GM12891 (cell line): Measurements from ENCODE around the gene CDK6.

ENCODE experiments used
- DNase-seq: peaks from one replicate; pipeline ENCODE4 v3.0.0; 2011; ENCODE audit warnings: low spot score; ENCODE audit not compliant: insufficient read length
- FAIRE-seq: peaks from 2 replicates; lab custom pipeline; 2011; peaks lifted over from hg19 to GRCh38; lab: Jason Lieb, UNC
- PAX5 ChIP-seq: IDR thresholded peaks from 2 replicates; pipeline ENCODE4 v1.6.1; 2011; ENCODE audit warnings: low read length, moderate library complexity, mild to moderate bottlenecking; ENCODE audit not compliant: insufficient read depth, severe bottlenecking
- POLR2A ChIP-seq: IDR thresholded peaks from 2 replicates; pipeline ENCODE4 v1.6.1; 2011; ENCODE audit warnings: low read depth, low read length, control low read depth
- POLR2AphosphoS5 ChIP-seq: IDR thresholded peaks from 2 replicates; pipeline ENCODE4 v1.6.1; 2011; ENCODE audit warnings: low read depth, low read length, control low read depth
- POU2F2 ChIP-seq: IDR thresholded peaks from 2 replicates; pipeline ENCODE4 v1.6.1; 2011; ENCODE audit warnings: low read depth, mild to moderate bottlenecking, control low read depth, low read length, moderate library complexity
- SPI1 ChIP-seq: IDR thresholded peaks from 2 replicates; pipeline ENCODE4 v1.6.1; 2011; ENCODE audit warnings: low read depth, low read length, control low read depth
- TAF1 ChIP-seq: IDR thresholded peaks from 2 replicates; pipeline ENCODE4 v1.6.1; 2011; ENCODE audit warnings: low read depth, low read length, control low read depth

The CDK6 gene

GRCh38 chr7:92621561-92622023 lies 214.8 kb downstream of the CDK6 start:
- TF ChIP-seq PAX5 (peak; percentile 91), POLR2AphosphoS5 (no peak)
- DNase-seq (no peak), FAIRE-seq (no peak)

- FAIRE-seq (peak; percentile 95), DNase-seq (no peak)
- no peak for TF ChIP-seq PAX5
- TF ChIP-seq POU2F2 = no peak
- TF ChIP-seq TAF1 = no peak
- peak; percentile 37 for TF ChIP-seq SPI1
- TF ChIP-seq POLR2AphosphoS5 = no peak
- no peak for TF ChIP-seq POLR2A
Measured at GRCh38 chr7:92621026-92621540, 215.3 kb downstream of the CDK6 start.

- DNase-seq (no peak), FAIRE-seq (no peak)
- no peak for TF ChIP-seq POU2F2
- TF ChIP-seq POLR2A = no peak
- no peak for TF ChIP-seq POLR2AphosphoS5
- no peak for TF ChIP-seq SPI1
- no peak for TF ChIP-seq PAX5
- no peak for TF ChIP-seq TAF1
Measured at GRCh38 chr7:92615861-92616260, 220.5 kb downstream of the CDK6 start.

- no peak for FAIRE-seq
- DNase-seq = no peak
- no peak for TF ChIP-seq POU2F2
- no peak for TF ChIP-seq POLR2A
- no peak for TF ChIP-seq SPI1
- TF ChIP-seq TAF1 = no peak
- TF ChIP-seq PAX5 = no peak
- no peak for TF ChIP-seq POLR2AphosphoS5
Measured at GRCh38 chr7:92614660-92615174, 221.7 kb downstream of the CDK6 start.

- FAIRE-seq = no peak
- TF ChIP-seq PAX5 (no peak), POLR2AphosphoS5 (no peak)
- DNase-seq = no peak
Measured at GRCh38 chr7:92613720-92614119, 222.7 kb downstream of the CDK6 start.

- DNase-seq = no peak
- no peak for FAIRE-seq
- TF ChIP-seq POU2F2 (no peak), POLR2AphosphoS5 (no peak), POLR2A (no peak), SPI1 (no peak), PAX5 (no peak), TAF1 (no peak)
Measured at GRCh38 chr7:92613214-92613613, 223.2 kb downstream of the CDK6 start.

GRCh38 chr7:92612501-92612900 lies 223.9 kb downstream of the CDK6 start:
- no peak for FAIRE-seq
- no peak for DNase-seq
- TF ChIP-seq POLR2AphosphoS5 = no peak
- TF ChIP-seq TAF1 = no peak
- no peak for TF ChIP-seq SPI1
- no peak for TF ChIP-seq POU2F2
- TF ChIP-seq PAX5 = no peak
- TF ChIP-seq POLR2A = no peak

GRCh38 chr7:92611735-92612134 lies 224.6 kb downstream of the CDK6 start:
- FAIRE-seq (no peak), DNase-seq (no peak)
- TF ChIP-seq POU2F2 = no peak

GRCh38 chr7:92609921-92610518 lies 226.4 kb downstream of the CDK6 start:
- TF ChIP-seq SPI1 (no peak), TAF1 (no peak), POU2F2 (no peak), POLR2AphosphoS5 (no peak), POLR2A (no peak), PAX5 (no peak)
- DNase-seq (no peak), FAIRE-seq (no peak)
